T-helper 2 cell treated with Interferon-gamma antibody and Interleukin-4, amounts not matched to agents 5 μg/mL and 100 μg/mL, for 36 hours (primary cell): ENCODE measurements around the gene EXOC4.

Experiments used
- DNase-seq: peaks from one replicate; pipeline ENCODE4 v3.0.0; 2021; ENCODE audit warnings: low spot score
- H3K27ac Mint-ChIP-seq: one replicate; pipeline ENCODE4 v1.8.0; 2021; ENCODE audit warnings: mild to moderate bottlenecking, mixed read lengths
- H3K27me3 Mint-ChIP-seq: one replicate; pipeline ENCODE4 v1.8.0; 2021; ENCODE audit warnings: low read depth, mixed read lengths
- H3K36me3 Mint-ChIP-seq: one replicate; pipeline ENCODE4 v1.8.0; 2021; ENCODE audit warnings: low read depth, mixed read lengths
- H3K4me1 Mint-ChIP-seq: one replicate; pipeline ENCODE4 v1.8.0; 2021; ENCODE audit warnings: low read depth, mixed read lengths
- H3K4me3 Mint-ChIP-seq: one replicate; pipeline ENCODE4 v1.8.0; 2022; ENCODE audit warnings: mild to moderate bottlenecking, moderate library complexity, mixed read lengths
- H3K9me3 Mint-ChIP-seq: one replicate; pipeline ENCODE4 v1.8.0; 2021; ENCODE audit warnings: mixed read lengths

Gene EXOC4

GRCh38 chr7:133957845-133958244 lies 705.0 kb downstream of the EXOC4 start:
- Mint-ChIP-seq H3K4me3 (no peak overlapping the region), H3K27ac (no peak overlapping the region), H3K27me3 (no peaks in the 10 kb centered on the region), H3K36me3 (no peaks in the 10 kb centered on the region), H3K9me3 (peaks cover 7% of the 10 kb centered on the region), H3K4me1 (peaks cover 1% of the 10 kb centered on the region)
- no peak for DNase-seq

GRCh38 chr7:133958822-133959221 lies 705.9 kb downstream of the EXOC4 start:
- Mint-ChIP-seq H3K36me3 (no peaks in the 10 kb centered on the region), H3K27ac (no peak overlapping the region), H3K4me1 (peaks cover 1% of the 10 kb centered on the region), H3K27me3 (no peaks in the 10 kb centered on the region), H3K4me3 (no peak overlapping the region), H3K9me3 (peaks cover 4% of the 10 kb centered on the region)
- no peak for DNase-seq

GRCh38 chr7:133959505-133959904 lies 706.6 kb downstream of the EXOC4 start:
- Mint-ChIP-seq H3K9me3 (no peaks in the 10 kb centered on the region), H3K36me3 (no peaks in the 10 kb centered on the region), H3K27ac (no peak overlapping the region), H3K27me3 (no peaks in the 10 kb centered on the region), H3K4me1 (peaks cover 1% of the 10 kb centered on the region), H3K4me3 (no peak overlapping the region)
- DNase-seq = no peak

GRCh38 chr7:133961724-133962123 lies 708.8 kb downstream of the EXOC4 start:
- H3K4me3 Mint-ChIP-seq = no peak overlapping the region
- H3K27me3 Mint-ChIP-seq = no peaks in the 10 kb centered on the region
- H3K36me3 Mint-ChIP-seq = no peaks in the 10 kb centered on the region
- no peak overlapping the region for H3K27ac Mint-ChIP-seq
- peaks cover 20% of the 10 kb centered on the region for H3K9me3 Mint-ChIP-seq
- H3K4me1 Mint-ChIP-seq = peaks cover 1% of the 10 kb centered on the region
- no peak for DNase-seq

DNA sequence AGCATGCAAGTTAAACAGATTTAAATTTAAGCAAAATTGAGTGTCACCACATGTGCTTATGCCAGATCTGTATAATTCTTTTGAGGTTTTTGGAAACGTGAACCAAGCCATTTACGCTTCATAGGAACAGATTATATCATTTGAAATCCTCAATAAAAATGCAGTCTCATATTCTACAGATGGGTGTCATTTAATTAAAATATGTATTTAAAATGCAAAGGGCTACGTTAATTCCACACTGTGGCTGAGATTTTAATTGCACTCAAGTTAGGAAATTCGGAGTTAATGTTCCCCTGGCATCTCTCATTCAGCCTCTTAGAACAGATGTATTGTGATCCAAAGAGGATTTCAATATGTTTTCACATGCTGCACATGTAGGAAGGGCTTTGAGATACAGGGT lies 709.8 kb downstream of the EXOC4 start:
- no peak overlapping the region for H3K27ac Mint-ChIP-seq
- DNase-seq = no peak
- H3K4me1 Mint-ChIP-seq = peaks cover 1% of the 10 kb centered on the region
- no peak overlapping the region for H3K4me3 Mint-ChIP-seq
- no peaks in the 10 kb centered on the region for H3K27me3 Mint-ChIP-seq
- peaks cover 29% of the 10 kb centered on the region for H3K9me3 Mint-ChIP-seq
- H3K36me3 Mint-ChIP-seq = no peaks in the 10 kb centered on the region

DNA sequence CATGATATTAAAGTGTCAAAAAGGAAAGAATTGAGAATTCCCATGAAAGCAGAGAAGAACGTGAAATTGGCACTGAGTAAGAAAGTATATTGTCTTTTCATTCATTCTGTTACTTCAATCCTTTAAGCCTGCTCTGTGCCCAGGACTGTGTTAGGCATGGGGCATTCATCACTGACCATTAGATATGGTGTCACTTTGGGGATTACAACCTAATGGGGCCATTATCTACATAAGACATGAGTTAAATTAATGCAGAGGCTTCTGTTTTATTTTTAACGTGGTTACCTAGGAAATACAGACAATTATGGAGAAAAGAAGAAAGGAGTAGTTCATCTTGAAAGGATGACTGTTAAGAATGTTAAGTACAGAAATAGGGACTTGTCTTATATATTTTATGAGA lies 710.8 kb downstream of the EXOC4 start:
- Mint-ChIP-seq H3K4me3 (no peak overlapping the region), H3K9me3 (peaks cover 36% of the 10 kb centered on the region), H3K36me3 (no peaks in the 10 kb centered on the region), H3K27ac (no peak overlapping the region), H3K4me1 (peaks cover 1% of the 10 kb centered on the region), H3K27me3 (no peaks in the 10 kb centered on the region)
- DNase-seq = no peak

- H3K27me3 Mint-ChIP-seq = no peaks in the 10 kb centered on the region
- peaks cover 22% of the 10 kb centered on the region for H3K9me3 Mint-ChIP-seq
- H3K27ac Mint-ChIP-seq = no peak overlapping the region
- H3K4me1 Mint-ChIP-seq = no peaks in the 10 kb centered on the region
- H3K4me3 Mint-ChIP-seq = no peak overlapping the region
- H3K36me3 Mint-ChIP-seq = no peaks in the 10 kb centered on the region
- DNase-seq = no peak
Observed at GRCh38 chr7:133971625-133972024, 718.7 kb downstream of the EXOC4 start.

DNA sequence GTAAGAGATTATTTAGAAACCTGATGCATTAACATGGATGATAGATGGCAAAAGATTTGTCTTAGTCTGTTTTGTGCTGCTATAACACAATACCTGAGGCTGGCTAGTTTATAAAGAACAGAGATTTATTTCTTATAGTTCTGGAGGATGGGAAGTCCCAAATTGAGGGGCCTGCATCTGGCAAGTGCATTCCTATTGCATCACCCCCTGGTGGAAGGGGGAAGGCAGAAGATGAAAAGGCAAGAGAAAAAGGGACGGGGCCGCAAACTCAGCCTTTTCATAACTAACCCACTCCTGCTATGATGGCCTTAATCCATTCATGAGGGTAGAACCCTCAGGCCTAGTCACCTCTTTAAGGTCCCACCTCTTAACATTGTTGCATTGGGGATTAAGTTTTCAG lies 720.8 kb downstream of the EXOC4 start:
- Mint-ChIP-seq H3K27ac (no peak overlapping the region), H3K27me3 (no peaks in the 10 kb centered on the region), H3K4me1 (peaks cover 1% of the 10 kb centered on the region), H3K36me3 (no peaks in the 10 kb centered on the region), H3K4me3 (no peak overlapping the region), H3K9me3 (peaks cover 4% of the 10 kb centered on the region)
- DNase-seq = no peak

GRCh38 chr7:133975130-133975529 lies 722.3 kb downstream of the EXOC4 start:
- H3K27me3 Mint-ChIP-seq = no peaks in the 10 kb centered on the region
- H3K27ac Mint-ChIP-seq = no peak overlapping the region
- H3K9me3 Mint-ChIP-seq = no peaks in the 10 kb centered on the region
- DNase-seq = no peak
- peaks cover 1% of the 10 kb centered on the region for H3K4me1 Mint-ChIP-seq
- no peak overlapping the region for H3K4me3 Mint-ChIP-seq
- no peaks in the 10 kb centered on the region for H3K36me3 Mint-ChIP-seq

DNA sequence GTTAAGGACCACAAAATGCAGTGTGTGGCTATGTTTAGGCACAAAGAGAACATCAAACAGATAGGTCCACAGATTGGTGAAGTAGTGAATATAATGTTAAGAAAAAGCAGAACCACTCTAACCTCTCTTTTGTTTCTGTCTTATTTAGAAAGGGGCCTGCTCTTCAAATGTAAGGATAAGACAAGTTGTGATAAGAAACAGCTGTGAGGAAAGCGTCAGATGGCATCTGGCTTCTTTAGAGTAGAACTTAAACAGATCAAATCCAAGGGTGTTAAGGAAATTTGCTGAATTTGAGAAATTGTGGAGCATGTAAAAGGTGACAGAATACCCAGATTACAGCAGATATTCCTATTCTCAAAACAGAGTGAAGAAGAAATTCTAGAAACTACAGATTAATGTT lies 723.3 kb downstream of the EXOC4 start:
- no peak for DNase-seq
- Mint-ChIP-seq H3K27ac (no peak overlapping the region), H3K4me1 (peaks cover 1% of the 10 kb centered on the region), H3K27me3 (no peaks in the 10 kb centered on the region), H3K36me3 (no peaks in the 10 kb centered on the region), H3K4me3 (no peak overlapping the region), H3K9me3 (no peaks in the 10 kb centered on the region)

DNA sequence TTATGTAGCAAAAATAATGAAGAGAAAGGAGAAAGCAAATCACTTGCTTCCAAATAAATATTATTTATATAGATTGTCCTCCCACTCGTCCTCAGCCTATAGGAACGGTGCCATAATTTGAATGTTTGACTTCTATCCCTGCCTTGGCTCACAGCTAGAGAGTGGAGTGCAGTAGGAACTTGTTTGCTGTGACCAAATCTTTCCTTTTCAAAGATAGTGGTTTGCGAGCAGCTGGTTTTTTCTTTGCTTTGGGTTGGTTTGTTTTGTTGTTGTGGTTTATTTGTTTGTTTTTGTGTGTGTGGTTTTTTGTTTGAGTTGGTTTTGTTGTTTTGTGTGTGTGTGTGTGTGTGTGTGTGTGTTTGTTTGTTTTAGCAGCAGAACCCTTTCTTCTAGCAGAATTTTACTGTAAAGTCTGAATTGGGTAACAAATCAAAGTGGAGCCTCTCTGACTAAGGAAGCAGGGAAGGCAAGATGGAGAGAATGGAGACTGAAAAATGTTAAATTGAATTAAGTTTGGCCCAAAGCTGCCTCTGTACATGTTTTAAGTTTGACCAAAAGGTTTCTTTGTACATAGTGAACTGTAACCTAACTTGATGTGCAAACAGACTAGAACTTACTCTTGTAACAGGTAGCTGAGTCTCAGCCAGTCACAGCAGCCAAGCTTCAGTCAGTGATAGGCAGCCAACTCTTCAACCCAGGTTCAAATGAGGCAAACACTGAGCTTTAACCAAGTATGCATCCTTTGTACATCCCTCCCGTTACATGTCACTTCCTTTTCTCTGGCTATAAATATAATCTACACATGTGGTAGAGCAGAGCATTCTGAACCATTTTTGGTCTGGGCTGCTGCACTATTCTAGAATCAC lies 724.8 kb downstream of the EXOC4 start:
- Mint-ChIP-seq H3K27me3 (no peaks in the 10 kb centered on the region), H3K36me3 (no peaks in the 10 kb centered on the region), H3K4me3 (no peak overlapping the region), H3K27ac (no peak overlapping the region), H3K9me3 (no peaks in the 10 kb centered on the region), H3K4me1 (peaks cover 1% of the 10 kb centered on the region)
- no peak for DNase-seq

GRCh38 chr7:133978502-133979295 lies 725.8 kb downstream of the EXOC4 start:
- Mint-ChIP-seq H3K4me3 (no peak overlapping the region), H3K4me1 (peaks cover 1% of the 10 kb centered on the region), H3K27ac (no peak overlapping the region), H3K9me3 (no peaks in the 10 kb centered on the region), H3K36me3 (no peaks in the 10 kb centered on the region), H3K27me3 (no peaks in the 10 kb centered on the region)
- no peak for DNase-seq

GRCh38 chr7:133980804-133981203 lies 727.9 kb downstream of the EXOC4 start:
- no peak overlapping the region for H3K27ac Mint-ChIP-seq
- H3K4me1 Mint-ChIP-seq = peaks cover 1% of the 10 kb centered on the region
- H3K9me3 Mint-ChIP-seq = no peaks in the 10 kb centered on the region
- no peaks in the 10 kb centered on the region for H3K36me3 Mint-ChIP-seq
- DNase-seq = no peak
- H3K27me3 Mint-ChIP-seq = no peaks in the 10 kb centered on the region
- H3K4me3 Mint-ChIP-seq = no peak overlapping the region

DNA sequence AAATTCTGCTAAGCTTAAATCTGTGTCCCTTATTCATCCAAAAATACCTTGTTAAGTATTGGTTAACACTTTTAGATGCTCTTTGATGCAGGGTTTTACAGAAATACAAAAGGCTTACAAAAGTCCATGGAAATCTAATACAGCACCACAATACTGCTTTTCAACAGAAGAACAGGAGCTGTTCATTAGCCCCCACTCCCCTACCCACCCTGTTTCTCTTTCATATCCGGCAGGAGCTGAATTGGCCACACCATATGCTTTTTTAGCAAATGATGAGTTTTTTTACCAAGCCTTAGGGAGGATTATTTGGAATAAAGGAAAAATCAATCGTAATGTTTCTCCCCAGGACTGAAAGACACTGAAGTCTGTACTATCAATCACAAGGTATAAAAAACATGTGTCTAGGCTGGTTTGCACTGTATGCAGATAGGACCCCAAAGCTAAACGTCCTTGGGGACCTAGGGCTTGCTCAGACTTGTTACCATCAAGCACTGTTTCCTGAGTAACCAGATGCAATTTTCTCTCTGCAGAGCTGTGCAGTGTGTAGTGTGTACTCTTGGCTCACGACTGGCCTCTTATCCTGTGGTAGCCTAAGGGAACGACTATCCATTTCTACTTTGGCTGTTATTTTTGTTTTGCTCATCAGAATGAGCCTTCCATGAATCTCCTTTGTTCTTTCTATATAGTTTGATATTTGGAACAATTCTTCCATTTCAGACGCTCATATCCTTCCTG lies 731.0 kb downstream of the EXOC4 start:
- Mint-ChIP-seq H3K36me3 (no peaks in the 10 kb centered on the region), H3K4me1 (no peaks in the 10 kb centered on the region)
- no peak for DNase-seq

More for the DNA sequence above, 731.0 kb downstream of the EXOC4 start:
- Mint-ChIP-seq H3K27me3 (no peaks in the 10 kb centered on the region), H3K27ac (no peak overlapping the region), H3K4me3 (no peak overlapping the region), H3K9me3 (no peaks in the 10 kb centered on the region)
